Right forelimb (tissue), 1 donor: ENCODE results near the gene MPO.

Source experiments
- DNase-seq: peaks from one replicate; pipeline ENCODE4 v3.0.0-alpha.2; 2018

The MPO gene

DNA sequence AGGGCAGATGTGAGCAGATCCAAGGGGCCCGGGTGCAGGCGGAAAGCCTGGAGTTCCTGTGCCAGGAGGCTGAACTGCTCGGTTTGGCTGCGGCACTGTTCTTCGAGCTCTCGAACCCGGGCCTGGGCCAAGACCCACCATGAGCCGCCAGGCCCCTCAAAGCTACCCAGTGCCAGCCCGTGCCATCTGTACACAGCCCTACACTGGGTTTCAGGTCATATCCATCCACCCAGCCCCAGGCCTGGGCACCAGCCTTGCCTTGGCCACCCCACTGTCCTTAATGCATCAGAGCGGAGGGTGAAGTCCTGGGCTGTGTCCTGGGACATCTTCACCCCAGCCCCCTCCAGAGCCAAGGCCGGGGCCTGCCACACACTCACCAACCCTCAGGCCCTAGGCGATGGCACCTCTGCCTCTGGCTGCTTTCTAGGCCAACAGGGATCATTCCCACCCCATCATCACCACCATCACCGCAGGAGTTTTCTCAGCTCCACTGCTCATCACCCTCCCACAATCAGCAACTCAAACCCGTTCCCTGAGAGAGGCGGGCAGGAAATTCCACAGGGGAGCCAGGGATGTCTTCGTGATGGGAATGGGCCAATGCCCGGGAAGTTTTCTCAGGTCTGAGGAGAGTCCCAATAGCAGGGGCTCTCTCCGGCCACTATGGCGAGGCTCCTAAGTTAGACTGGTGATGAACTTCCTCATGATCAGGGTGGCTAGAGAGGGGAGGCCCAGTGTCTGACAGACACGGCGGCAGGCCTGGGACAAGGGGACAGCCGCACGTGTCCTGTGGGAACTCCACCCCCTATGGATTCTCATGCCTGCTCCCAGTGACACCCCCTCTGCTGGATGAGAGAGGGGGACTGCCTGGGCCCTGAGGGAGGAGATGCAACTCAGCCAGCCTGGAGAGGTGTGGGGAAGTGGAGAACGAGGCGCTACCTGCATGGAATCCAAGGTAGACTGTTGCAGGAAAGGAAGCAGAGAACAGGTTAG is 38.7 kb upstream of the MPO start:
- peak; percentile 36 for DNase-seq

DNA sequence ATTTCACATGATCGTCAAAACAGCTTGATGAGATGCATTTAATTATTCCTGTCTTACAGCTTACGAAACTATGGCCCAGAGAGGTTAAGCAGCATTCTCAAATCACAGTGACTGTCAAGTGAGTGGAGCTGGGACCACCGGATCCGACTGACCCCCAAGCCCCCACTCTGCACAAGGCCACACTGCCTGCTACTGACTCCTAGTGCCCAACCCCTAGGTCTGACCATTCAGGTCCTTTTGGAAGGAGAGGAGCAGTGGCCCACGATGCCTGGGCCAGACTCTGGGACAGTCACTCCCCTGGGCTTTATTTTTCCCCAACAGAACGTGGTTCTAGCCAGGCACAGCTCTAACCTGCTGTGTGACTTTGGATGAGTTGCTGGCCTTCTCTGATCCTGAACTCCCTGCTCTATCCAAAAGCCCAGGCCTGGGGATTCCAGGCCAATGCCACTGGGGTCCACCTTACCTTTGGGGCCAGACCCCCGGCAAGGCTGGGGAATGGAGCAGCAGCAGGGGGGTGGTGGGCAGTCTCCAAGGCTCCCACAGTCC is 38.0 kb upstream of the MPO start:
- peak; percentile 21 for DNase-seq

DNA sequence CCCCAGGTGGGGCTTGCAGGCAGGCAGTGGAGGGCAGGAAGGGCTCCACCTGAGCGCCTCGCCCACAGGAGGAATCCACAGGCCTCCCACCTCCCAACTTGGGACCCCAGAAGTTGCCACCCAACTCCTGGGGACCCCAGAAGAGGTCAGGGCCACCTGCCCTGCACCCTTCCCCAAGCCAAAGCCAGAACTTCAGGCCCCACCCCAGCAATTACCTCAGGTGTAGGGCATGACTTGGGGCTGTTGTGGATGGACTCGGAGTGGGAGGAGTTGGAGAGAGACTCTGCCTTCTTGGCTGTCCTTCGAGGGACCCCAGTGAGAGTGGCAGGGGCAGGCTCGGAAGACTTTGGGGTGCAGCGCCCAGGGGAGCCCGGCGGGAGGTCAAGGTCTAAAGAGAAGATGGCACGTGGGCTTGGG is 37.3 kb upstream of the MPO start:
- peak; percentile 28 for DNase-seq

DNA sequence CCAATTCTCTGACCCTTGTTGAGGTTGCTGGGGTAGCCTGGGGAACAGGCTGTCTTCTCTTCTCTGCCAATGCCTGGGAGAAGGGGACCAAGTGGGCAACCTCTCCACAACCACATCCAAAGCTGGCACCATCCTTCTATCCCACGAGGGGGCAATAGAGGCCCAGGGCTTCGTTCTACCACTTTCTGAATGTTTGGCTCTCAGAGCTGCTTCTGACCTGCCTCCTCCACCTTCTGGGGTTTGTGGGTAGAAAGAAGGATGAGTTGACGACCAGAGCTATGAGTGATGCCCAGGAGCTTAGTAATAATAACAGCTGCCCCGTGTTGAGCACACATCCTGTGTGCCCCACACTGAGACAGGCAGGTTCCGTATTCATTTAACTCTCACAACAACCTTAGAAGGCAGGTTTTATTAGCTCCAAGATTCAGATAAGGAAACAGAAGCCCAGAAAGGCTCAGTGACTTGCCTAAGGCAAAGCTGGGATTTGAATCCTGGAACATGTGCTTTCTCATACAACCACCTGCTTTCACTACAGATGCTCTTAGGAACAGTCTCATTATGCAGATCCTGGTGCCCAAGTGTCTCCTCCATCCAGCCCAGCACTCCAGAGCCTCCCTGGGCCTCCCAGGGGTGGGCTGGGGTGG is 36.8 kb upstream of the MPO start:
- peak; percentile 49 for DNase-seq

DNA sequence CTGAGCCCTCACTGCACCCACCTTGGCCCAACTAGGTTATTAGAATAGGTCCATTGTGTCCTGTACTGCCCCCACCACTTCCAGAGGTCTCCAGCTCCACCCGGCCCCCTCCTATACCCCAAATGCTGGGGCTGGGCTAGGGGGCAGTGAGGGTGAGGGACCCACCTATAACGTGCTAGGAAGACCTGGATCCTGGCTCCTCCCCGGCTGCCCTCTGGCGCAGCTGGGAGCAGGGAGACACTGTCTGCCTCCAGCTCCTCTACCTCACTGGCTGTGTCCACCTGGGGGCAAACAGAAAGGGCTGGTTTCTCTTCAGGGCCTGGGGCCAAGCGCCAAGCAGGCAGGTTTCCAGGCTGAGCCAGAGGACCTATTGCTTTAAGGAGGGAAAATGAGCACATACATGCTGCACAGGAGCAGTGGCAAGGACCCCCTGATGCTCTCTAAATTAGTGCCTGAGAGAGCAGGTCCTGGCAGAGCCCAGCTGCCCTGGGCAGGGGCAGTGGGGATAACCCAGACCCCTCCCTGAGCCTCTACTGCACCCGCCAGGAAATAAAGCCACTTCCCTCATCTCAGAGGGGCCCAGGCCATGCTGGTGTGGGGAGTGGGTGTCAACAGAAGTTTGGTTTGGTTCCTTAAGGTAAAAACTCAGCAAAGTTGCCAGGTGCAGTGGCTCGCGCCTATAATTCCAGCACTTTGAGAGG is 35.7 kb upstream of the MPO start:
- peak; percentile 37 for DNase-seq

DNA sequence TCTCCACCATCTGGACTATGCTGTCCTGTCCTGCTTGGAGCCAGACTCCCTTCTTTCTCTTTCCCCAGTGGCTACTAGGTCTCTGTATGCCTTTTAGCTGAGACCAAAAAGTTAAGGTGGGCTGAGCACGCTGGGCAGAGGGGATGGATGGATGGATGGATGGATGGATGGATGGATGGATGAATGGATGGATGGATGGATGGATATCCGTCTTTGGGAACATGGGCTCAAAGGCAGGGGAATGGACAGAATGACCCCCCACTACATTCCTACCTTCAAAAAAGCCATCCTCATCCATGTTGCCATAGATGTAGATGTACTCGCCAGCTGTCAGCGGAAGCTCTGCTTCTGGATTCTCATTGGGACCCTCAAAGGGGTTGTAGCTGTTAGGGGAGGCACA is 35.0 kb upstream of the MPO start:
- peak; percentile 17 for DNase-seq

DNA sequence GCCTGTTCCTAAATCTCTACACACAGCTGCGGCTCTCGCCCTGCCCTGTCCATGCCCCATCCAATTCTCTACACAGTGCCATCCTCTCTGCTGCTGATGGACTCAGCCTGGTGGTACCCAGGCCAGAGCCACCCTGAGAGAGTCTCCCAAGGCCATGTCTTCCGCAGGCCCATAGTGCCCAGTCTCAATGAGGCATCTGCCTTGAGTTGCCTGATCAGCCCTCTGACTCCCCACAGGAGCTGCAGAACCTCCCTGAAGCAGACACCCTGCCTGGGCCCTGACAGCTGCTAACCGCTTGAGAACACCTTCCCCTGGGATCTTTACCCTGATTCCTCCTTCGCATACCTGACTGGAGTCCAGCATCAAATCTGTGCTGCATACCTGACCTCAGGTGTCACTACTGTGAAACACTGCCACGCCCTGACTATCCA is 34.6 kb upstream of the MPO start:
- no peak for DNase-seq

DNA sequence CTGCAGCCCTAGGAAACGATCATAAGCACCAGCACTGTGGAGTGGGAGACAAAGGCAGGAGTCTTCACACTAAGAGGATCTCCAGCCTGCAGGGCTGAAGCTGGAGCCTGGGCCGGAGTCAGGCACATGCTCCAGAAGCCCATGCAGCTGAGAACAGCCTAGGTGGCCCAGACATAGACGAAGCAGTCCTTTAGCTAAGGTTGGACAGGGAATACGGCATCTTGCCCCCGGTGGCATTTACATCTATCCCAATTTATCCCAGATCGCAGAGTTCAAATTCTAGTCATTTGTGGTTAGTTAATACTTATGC is 33.9 kb upstream of the MPO start:
- DNase-seq: peak; percentile 19

DNA sequence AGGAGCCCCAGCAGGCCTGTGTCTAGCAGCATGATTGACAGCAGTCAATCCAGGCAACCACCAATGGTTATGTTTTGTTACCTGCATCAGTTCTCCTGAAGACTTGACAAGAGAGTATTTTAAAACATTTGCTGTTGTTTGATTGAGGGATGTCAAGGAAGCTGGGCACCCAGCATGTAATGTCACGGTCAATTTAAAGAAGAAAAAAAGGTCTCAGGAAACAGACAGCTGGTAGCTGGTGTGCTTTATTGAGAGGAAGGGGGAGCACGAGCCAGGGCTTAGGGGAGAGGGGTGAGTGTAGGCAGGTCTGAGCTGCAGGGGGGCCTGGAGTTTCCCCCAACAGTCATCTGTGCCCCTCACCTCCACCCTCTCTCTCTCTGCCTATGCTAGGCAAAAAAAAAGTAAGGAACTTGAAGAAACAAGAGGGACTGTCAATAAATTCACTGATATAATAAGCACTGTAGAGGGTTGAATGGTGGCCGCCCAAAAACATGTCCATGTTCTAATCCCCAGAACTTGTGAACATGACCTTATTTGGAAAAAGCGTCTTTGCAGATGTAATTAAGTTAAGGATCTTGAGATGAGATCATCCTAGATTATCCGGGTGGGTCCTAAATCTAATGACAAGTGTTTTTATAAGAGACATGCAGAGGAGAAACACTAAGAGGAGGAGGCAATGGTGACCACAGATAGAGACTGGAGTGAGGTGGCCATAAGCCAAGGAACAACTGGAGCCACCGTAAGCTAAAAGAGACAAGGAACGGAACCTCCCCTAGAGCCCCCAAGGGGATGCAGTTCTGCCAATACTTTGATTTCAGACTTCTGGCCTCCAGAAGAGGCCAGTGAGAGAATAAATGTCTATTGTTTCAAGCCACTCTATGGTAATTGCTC is 33.3 kb upstream of the MPO start:
- DNase-seq: peak; percentile 13

DNA sequence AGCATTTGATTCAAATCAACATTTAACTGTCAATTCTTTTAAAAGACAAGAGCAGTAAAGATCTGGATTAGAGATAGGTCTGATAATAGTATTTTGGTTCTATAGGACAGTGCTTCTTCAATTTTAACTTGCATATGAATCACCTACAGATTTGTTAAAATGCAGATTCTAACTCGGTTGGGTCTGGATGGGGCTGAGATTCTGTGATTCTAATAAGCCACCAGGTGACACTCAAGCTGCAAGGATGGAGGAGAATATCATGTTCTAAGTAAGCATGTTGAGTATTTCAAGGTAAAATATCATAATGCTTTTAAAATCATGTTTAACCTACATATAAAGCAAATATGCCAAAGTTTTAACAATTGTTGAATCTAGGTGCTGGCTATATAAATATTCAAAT is 32.1 kb upstream of the MPO start:
- DNase-seq: no peak

DNA sequence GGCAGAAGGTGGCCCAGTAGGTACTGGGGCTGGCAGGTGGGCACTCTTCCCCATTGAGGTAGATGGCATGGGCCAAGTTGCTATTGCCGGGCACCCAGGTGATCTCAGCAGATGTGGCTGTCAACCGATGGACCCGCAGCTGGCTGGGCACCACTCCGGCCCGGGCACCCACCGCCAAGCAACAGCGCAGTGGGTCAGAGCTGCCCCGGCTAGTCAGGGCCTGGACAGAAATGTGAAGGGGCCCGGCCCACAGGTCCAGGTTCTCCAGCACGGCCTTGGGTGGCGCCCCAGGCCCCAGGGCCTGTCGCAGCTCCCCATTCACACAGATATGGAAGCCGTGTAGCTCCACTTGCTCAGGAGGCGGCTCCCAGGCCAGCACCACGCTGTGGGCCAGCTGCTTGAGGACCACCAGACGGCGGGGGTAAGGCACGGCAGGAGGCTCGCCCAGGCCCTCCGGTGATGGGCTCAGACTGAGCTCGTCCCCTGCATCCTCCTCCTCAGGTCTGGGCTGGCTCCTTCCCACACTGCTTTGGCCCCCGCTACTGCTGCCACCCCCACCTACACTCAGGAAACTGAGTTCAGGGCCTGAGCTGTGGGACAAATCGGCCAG is 31.4 kb upstream of the MPO start:
- peak; percentile 37 for DNase-seq

DNA sequence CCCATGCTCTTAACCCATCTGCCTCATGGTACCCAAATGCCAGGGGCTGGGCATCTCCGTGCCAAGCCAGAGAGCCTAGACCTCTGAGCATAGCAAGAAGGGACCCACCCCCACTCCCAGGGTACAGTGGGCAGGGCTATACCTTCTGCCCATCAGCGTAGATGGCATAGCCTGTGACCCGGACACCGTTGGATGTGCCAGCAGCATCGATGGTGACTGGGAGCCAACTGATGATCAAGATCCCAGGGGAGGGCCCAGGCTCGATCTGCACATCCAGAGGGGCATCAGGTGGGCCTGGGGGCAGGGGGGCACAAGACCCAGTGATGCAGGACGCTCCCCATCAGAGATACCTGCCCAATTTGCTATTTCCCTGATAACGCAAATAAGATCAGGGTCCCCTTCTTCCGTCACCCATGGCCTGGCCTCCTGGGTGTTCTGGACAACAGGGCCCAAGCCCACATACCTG is 30.7 kb upstream of the MPO start:
- DNase-seq: peak; percentile 37

DNA sequence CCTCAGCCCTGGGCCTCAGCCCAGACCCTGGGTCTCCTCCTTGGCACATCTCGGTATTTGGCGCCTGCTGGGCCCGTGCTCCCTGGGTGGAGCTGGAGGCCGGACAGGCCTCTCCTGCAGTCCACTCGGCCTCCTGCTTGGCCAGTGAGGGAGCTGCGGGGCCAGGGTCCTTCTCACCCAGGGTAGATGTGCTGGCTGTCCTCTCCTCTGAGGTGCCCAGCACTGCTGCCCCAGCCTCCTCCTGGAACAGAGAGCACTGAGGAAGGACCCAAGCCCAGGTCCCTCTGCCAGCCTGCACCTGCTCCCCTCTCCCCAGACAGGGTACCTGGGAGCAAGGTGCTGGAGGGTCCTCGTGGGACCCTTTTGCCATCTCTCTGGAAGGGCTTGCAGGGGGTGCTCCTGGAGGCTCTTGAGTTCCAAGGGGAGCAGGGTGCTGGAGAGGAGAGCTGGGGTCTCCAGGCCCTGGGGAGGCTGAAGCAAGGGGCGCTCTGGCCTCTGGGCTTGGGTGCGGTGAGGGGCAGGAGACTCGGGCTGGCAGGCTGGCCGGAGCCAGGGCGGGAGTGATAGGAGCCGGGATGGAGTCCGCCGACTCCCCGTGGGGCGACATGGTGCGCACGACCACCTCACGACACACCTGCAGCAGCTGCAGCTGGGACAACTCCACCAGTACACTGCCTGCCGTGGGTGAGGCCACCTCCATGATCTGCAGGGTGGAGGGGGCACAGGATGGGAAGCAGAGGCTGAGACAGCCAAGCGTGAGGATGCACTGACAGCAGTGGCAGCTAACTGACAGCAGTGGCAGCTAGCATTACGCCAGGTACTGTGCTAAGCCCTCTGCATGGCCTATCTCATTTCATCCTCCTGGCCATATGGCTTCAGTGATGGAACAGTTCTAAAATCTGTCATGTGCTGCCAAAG is 30.0 kb upstream of the MPO start:
- DNase-seq: peak; percentile 15

DNA sequence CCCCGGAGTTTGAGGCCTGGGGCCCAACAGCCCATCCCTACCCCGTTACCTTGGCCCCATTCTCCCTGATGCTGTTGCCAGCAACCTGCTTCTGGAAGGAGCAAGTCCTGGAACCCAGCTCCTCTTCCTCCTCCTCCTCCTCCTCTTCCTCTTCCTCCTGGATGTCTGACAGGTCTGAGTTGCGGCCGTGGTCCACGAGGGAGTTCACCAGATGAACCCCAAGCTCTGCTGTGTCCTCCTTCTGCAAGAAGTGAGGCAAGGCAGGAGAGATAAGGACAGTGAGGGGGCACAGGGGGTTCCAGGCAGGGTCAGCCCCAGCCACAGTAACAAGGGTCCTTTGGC is 29.2 kb upstream of the MPO start:
- no peak for DNase-seq

DNA sequence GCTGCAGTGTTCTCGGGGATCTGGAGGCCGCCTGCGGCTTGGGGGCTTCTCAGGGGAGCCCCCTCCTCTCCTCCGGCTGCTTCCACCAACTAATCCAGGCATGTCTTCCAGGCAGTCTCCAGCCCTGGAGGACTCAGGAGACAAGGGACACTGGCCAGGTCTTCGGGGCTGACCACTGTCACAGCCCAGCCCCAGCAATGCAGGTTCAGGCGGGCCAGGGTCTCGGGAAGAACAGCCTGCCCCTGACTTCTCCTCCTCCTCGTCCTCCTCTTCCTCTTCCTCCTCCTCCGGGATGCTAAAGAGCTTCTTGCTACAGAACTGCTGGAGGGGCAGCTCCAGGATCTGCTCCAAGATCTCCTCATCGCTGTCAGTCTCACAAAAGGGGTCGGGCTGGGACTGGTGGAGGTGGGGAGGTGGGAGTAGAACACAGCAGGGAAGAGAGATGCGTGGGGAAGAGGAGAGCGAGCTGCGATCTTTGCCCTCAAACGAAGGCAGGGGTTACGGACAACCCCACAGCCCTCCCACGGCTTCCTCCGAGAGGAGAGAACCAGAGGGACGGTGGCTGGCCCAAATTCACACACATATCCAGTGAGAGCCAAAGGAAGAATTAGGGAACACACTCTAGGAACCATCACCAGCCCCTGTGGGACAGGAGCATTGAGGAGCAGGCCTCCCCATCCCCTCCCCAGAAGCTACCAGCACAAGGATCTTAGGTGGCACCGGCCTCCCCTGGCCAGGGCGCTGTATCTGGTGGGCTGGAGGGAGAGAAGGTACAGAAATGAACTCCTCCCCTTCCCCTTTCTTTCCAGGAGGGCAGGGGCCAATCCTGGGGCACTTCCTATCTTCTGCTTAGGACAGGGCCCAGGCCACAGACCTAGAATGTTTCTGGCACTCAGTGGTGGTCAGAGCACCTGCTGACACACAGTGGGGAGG is 28.5 kb upstream of the MPO start:
- DNase-seq: peak; percentile 24

DNA sequence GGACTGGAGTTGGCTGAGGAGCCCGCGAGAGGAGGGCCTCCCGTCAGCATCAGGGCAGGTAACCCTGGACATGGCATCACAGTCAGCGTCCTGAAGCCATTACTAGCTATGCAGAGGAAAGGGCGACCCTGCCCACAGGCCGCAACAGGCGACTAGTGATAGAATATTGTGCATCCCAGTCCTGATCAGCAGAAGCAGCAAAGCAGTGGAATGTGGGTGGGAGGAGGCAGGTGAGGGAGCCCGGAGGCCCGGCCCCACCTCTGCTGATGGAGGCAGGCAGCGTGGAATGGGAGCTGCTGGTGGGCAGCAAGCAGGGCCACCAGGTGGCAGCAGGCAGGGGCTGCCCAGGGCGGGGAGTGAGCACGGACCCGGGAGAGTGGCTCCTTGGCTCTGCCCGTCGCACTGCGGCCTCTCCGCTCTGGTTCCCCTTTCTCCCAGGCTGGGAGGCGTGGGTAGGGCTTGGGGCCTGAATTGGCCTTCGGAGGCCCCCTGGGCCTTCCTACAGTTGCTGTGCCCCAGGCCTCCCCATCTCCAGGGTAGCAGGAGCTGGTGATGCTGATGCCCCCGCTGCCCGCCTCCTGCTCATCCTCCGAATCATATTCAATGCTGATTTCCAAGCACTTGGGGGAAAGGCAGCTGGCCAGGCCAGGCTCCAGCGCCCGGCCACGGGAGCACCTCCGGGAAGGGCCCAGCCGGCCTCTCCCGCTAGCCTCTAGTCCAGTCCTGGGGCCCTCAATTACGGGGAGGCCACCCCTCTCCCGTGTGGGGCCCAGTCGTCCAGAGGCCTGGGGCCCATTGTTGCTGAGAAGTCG is 27.6 kb upstream of the MPO start:
- peak; percentile 36 for DNase-seq

DNA sequence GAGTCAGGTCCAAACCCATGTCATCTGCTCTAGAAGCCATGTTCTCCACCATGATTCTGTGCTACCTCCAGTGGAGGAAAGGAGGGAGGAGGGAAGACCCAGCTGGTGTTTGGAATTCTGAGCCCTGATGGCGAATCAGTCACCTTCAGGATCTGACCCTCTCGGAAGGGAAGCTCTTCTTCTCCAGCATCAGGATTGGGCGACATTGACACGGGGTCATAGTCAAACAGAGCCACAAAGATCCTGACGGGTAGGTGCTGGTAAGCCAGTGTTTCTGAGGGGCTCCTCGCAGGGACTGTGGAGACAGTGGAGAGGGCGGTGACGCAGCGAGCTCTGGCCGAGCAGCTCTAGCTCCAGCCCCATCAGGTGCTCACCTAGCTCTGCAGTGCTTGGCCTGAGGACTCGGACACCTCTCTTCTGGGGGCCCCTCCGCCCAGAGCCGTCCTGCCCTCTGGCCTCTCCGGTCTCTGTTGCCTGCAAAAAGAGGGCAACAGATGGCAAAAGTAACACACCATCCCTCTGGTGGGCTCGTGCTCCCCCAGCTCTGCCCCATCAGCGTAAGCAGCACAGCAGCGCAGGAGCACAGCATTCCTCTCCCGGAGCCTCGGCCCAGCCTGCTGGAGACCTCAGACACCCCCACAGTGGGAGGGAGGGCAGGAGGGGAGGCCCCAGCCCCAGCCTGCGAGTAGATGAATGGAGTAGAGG is 26.9 kb upstream of the MPO start:
- DNase-seq: peak; percentile 40
